GM18907 (cell line): ENCODE results near the gene GUCY2D.

Experiments
- ATAC-seq: cut with Tn5 transposase; IDR thresholded peaks from one replicate; pipeline ENCODE4 v1.9.1; 2021; ENCODE audit warnings: mild to moderate bottlenecking, moderate library complexity; ENCODE audit not compliant: unreplicated experiment

Gene GUCY2D

GRCh38 chr17:8062807-8063483 is 60.5 kb downstream of the GUCY2D start:
- ATAC-seq = no peak

DNA sequence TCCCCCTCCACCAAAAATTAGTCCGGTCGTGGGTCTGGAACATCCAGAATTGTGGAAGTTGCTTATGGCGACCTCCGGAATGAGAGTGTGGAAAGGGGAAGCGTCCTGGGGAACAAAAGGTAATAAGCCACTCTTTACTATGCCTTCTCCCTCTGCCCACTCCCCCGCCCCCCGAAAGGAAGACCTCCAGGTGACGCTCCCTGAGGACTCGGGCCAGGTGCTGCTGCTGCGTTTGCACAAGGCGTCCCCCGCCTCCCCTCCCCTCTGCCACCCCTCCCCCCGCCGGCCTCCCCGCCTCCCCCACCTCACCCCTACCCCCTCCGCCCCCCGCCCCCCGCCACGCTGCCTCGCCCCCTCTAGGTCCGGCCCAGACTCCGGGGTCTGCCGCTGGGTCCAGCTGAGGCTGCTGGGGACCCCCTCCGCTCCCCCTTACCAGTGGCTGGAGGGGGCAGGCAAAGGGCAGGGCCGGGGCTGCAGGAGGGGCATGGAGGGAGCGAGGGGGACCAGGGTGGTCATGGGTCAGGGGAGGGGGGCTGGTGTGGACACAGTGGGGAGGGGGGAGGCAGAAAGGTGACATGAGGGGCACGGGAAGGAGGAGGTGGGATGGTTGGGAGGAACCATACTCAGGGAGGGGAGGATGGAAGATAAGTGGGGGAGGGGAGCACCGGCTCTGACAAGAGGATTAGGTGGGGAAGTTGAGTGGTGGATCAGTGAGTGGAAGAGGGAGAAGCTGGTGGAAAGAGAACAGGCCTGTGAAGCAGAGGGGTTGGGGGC is 61.5 kb downstream of the GUCY2D start:
- no peak for ATAC-seq

DNA sequence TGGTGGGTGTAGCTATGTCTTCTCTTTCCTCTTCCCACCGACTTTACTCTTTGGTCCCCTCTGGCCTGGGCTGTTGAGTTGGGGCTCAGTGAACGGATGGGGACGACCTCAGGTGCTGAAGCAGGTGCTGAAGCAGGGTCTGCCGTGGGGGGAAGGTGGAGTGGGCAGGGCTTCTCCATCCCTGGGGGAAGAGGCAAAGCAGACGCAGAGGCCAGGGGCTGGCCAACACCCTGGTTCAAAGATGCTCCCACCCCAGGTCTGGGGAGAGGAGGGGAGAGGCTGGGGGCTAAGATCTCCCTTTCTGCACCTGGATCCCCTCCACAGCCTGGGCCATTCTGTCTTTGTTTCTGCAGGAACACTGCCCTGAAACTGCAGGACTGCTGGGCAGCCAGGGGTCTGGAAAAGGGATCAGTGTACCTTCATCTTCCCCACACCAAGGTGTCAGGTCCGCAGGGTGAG is 62.2 kb downstream of the GUCY2D start:
- no peak for ATAC-seq

- no peak for ATAC-seq
These were observed 64.7 kb downstream of the GUCY2D start for GRCh38 chr17:8066841-8067775.

DNA sequence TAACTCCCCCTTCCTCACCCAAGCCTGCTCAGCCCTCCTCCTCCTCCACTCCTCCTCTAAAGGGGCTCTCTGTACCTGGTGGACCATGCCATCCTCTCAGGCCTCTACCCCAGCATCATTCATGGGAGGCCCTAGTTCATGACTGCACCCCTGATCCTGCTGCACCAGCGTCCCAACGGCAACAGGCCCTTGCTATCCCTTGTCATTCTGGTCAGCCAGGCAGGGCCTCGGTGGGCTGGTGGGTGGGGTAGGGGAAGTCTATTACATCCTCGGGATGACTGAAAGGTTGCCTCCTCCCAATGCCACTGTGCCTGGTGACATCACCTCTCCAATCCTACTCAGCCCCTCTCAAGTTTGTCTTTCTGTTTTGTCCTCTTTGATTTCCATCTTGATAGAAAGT is 65.4 kb downstream of the GUCY2D start:
- no peak for ATAC-seq

DNA sequence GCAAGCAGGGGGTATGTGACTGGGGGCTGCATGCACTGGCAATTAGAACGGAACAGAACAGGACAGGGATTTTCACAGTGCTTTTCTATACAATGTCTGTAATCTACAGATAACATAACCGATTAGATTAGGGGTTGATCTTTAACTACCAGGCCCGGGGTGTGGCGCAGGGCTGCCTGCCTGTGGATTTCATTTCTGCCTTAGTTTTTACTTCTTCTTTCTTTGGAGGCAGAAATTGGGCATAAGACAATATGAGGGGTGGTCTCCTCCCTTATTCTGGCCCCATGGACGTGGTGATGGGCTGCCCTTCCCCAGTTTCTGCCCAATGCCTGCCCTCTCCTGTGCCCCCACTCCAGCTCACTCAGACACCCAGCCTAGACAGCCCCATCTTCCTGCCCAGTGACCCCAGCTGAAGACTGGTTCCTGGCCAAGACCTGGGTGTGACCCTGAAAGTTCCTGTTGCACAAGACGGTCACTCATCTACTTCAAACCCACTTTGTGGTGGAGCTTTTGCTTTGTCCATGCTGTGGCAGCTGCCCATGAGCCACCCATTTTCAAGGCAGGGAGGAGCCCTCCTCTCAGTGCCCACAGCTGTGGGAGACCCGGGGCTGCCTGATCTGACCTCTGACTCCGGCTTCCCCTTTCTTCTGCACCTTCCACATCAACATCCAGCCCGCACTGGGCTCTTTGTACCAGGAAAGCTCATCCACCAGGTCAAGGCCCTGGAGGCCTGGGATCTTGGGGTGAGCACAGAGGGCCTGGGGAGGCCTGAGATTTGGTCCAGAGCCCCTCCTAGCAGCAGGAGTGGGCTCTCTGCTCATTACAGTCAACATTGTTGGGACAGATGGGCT is 66.5 kb downstream of the GUCY2D start:
- no peak for ATAC-seq

GRCh38 chr17:8069587-8069860 is 67.1 kb downstream of the GUCY2D start:
- ATAC-seq = no peak
